ENCODE measurements around the gene PPP1CA. TPM values are rescaled to one million over a fixed set of nuclear protein-coding genes. Genes with fewer than 3 reads are reported as not detected.

PPP1CA gene
- total and polyA plus RNA-seq, 2 donors (not counting 1 experiment from before 2014, with no cell fraction given) = 104 to 135 TPM

- no peak for DNase-seq (ENCODE audit: low read depth in 2 of 2)
- no peak overlapping the region for H3K9ac ChIP-seq (ENCODE audit: insufficient read depth, low read length)
- H2AFZ ChIP-seq (ENCODE audit: low read length) = no peak overlapping the region
- H3K4me1 ChIP-seq (ENCODE audit: control insufficient read depth, extremely low read depth, insufficient read depth, low read length) = peaks cover 2% of the 10 kb centered on the region
- no peaks in the 10 kb centered on the region for H3K9me3 ChIP-seq (ENCODE audit: control insufficient read depth, insufficient read depth, low read depth, low read length)
- TF ChIP-seq, protein P1, sequence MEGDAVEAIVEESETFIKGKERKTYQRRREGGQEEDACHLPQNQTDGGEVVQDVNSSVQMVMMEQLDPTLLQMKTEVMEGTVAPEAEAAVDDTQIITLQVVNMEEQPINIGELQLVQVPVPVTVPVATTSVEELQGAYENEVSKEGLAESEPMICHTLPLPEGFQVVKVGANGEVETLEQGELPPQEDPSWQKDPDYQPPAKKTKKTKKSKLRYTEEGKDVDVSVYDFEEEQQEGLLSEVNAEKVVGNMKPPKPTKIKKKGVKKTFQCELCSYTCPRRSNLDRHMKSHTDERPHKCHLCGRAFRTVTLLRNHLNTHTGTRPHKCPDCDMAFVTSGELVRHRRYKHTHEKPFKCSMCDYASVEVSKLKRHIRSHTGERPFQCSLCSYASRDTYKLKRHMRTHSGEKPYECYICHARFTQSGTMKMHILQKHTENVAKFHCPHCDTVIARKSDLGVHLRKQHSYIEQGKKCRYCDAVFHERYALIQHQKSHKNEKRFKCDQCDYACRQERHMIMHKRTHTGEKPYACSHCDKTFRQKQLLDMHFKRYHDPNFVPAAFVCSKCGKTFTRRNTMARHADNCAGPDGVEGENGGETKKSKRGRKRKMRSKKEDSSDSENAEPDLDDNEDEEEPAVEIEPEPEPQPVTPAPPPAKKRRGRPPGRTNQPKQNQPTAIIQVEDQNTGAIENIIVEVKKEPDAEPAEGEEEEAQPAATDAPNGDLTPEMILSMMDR (conservative IDR thresholded peaks at IDR 0.05 in 1 of 2, IDR thresholded peaks at IDR 0.05 in 1 of 2; ENCODE audit: low read depth in 1 of 2, low read length in 2 of 2) = no peak
- TF ChIP-seq EZH2 (IDR thresholded peaks at IDR 0.05; ENCODE audit: low read length, missing control alignments) = no peak
- no peak overlapping the region for H3K27ac ChIP-seq (ENCODE audit: insufficient read depth, low read length)
- H3K36me3 ChIP-seq (ENCODE audit: control insufficient read depth, insufficient read depth, low read length) = peaks cover 35% of the 10 kb centered on the region
- no peak overlapping the region for H3K4me3 ChIP-seq (replicated peaks in 1 of 4; ENCODE audit: control extremely low read depth in 1 of 4, insufficient read depth in 1 of 4, low read depth in 3 of 4, low read length in 4 of 4)
- H3K4me2 ChIP-seq (ENCODE audit: extremely low read depth, insufficient read depth, low read length) = no peak overlapping the region
- peaks cover 10% of the 10 kb centered on the region for H3K79me2 ChIP-seq (ENCODE audit: control insufficient read depth, insufficient read depth, low read length)
- no peaks in the 10 kb centered on the region for H4K20me1 ChIP-seq (ENCODE audit: control insufficient read depth, extremely low read depth, insufficient read depth, low read length)
- H3K27me3 ChIP-seq (ENCODE audit: control insufficient read depth, insufficient read depth, low read length) = no peaks in the 10 kb centered on the region
Measured at GRCh38 chr11:67432655-67433349, 31.1 kb upstream of the PPP1CA start.

DNA sequence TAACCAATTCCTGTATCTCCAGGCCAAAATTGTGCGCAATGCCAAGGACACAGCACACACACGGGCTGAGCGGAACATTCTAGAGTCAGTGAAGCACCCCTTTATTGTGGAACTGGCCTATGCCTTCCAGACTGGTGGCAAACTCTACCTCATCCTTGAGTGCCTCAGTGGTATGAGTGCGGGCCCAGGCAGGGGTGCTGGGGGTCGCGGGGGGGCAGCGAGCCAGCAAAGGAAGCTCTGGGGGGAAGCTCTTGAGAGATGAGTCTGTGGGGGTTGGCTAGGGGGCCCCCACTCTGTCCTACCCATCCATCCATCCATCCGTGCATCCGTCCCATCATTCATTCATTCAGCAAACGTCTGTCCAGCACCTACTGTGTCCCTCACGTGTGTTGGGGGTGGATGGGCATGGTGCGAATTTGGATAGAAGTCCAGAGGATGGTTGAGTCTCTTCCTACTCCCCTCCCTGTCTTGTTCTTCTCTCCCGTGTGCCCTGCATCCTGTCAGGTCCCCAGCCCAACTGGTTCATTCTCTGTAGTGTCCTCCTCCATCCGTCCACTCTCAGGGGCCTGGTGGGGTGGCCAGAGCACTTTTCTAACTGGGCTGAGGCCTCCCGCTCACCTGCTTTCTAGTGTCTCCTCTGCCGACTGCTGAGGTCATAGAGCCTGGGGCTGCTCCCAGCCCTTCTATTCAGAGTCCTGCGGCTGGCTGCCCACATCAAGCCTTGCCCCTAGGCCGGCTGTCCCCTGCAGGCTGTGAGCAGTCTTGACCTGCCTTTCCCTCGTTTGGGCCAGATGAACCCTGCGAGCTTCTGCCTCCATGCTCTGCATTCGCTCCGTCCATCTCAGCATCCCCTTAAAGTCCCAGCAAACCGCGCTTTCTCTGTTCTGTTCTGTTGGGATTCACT, 29.9 kb upstream of the PPP1CA start:
- no peak overlapping the region for H3K27ac ChIP-seq (ENCODE audit: insufficient read depth, low read length)
- no peak overlapping the region for H2AFZ ChIP-seq (ENCODE audit: low read length)
- H3K4me3 ChIP-seq (replicated peaks in 1 of 4; ENCODE audit: control extremely low read depth in 1 of 4, insufficient read depth in 1 of 4, low read depth in 3 of 4, low read length in 4 of 4) = no peak overlapping the region
- DNase-seq (ENCODE audit: low read depth in 2 of 2) = no peak
- no peaks in the 10 kb centered on the region for H3K9me3 ChIP-seq (ENCODE audit: control insufficient read depth, insufficient read depth, low read depth, low read length)
- no peaks in the 10 kb centered on the region for H3K27me3 ChIP-seq (ENCODE audit: control insufficient read depth, insufficient read depth, low read length)
- no peak overlapping the region for H3K4me2 ChIP-seq (ENCODE audit: extremely low read depth, insufficient read depth, low read length)
- H3K79me2 ChIP-seq (ENCODE audit: control insufficient read depth, insufficient read depth, low read length) = peaks cover 10% of the 10 kb centered on the region
- TF ChIP-seq EZH2 (IDR thresholded peaks at IDR 0.05; ENCODE audit: low read length, missing control alignments) = no peak
- TF ChIP-seq, protein P1 (conservative IDR thresholded peaks at IDR 0.05 in 1 of 2, IDR thresholded peaks at IDR 0.05 in 1 of 2; ENCODE audit: low read depth in 1 of 2, low read length in 2 of 2) = no peak
- H3K4me1 ChIP-seq (ENCODE audit: control insufficient read depth, extremely low read depth, insufficient read depth, low read length) = peaks cover 2% of the 10 kb centered on the region
- no peak overlapping the region for H3K9ac ChIP-seq (ENCODE audit: insufficient read depth, low read length)
- peaks cover 31% of the 10 kb centered on the region for H3K36me3 ChIP-seq (ENCODE audit: control insufficient read depth, insufficient read depth, low read length)
- no peaks in the 10 kb centered on the region for H4K20me1 ChIP-seq (ENCODE audit: control insufficient read depth, extremely low read depth, insufficient read depth, low read length)

DNA sequence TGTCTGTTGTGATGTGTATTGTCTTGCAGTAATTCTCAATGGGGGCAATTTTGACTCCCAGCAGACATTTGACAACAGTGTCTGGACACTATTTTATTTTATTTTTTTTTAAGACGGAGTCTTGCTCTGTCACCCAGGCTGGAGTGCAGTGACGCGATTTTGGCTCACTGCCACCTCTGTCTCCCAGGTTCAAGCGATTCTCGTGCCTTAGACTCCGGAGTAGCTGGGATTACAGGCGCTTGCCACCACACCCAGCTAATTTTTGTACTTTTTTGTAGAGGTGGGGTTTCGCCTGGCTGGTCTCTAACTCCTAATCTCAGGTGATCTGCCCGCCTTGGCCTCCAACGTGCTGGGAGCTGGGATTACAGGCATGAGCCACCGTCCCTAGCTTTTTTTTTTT, 28.1 kb upstream of the PPP1CA start:
- Histone ChIP-seq H4K20me1 (ENCODE audit: control insufficient read depth, extremely low read depth, insufficient read depth, low read length) (no peaks in the 10 kb centered on the region), H3K27me3 (ENCODE audit: control insufficient read depth, insufficient read depth, low read length) (no peaks in the 10 kb centered on the region), H3K9ac (ENCODE audit: insufficient read depth, low read length) (no peak overlapping the region), H3K4me2 (ENCODE audit: extremely low read depth, insufficient read depth, low read length) (peak overlapping the region; percentile 93), H3K27ac (ENCODE audit: insufficient read depth, low read length) (no peak overlapping the region), H3K79me2 (ENCODE audit: control insufficient read depth, insufficient read depth, low read length) (peaks cover 10% of the 10 kb centered on the region), H3K4me1 (ENCODE audit: control insufficient read depth, extremely low read depth, insufficient read depth, low read length) (peaks cover 2% of the 10 kb centered on the region), H3K9me3 (ENCODE audit: control insufficient read depth, insufficient read depth, low read depth, low read length) (no peaks in the 10 kb centered on the region), H3K36me3 (ENCODE audit: control insufficient read depth, insufficient read depth, low read length) (peaks cover 22% of the 10 kb centered on the region), H2AFZ (ENCODE audit: low read length) (no peak overlapping the region), H3K4me3 (replicated peaks in 1 of 4; ENCODE audit: control extremely low read depth in 1 of 4, insufficient read depth in 1 of 4, low read depth in 3 of 4, low read length in 4 of 4) (peak overlapping the region in 2 of 4 experiments; percentile 82 to 93)
- DNase-seq (ENCODE audit: low read depth in 2 of 2) = no peak
- TF ChIP-seq, protein P1 (conservative IDR thresholded peaks at IDR 0.05 in 1 of 2, IDR thresholded peaks at IDR 0.05 in 1 of 2; ENCODE audit: low read depth in 1 of 2, low read length in 2 of 2) = no peak
- TF ChIP-seq EZH2 (IDR thresholded peaks at IDR 0.05; ENCODE audit: low read length, missing control alignments) = no peak

Data from fibroblast of lung (primary cell).